GM23338 (cell line): ENCODE results near the gene CENPP.

Experiments used
- CREB1 ChIP-seq: fragments of 250-450 bp; sonication (Bioruptor Pico); IDR thresholded peaks from 2 replicates; pipeline ENCODE4 v1.5.0; 2020; ENCODE audit warnings: low read depth, mild to moderate bottlenecking, moderate library complexity
- CTCF ChIP-seq, 2 experiments: fragments of 200-600 bp in 1 of 2; sonication (generic) in 1 of 2; conservative IDR thresholded peaks; 2 replicates each; pipeline versions ENCODE4 v1.5.1 to v1.6.1; 2016 to 2017; ENCODE audit warnings: antibody characterized with exemption in 2 of 2, low read depth in 2 of 2, mild to moderate bottlenecking in 2 of 2, moderate library complexity in 1 of 2
- ETS1 ChIP-seq: IDR thresholded peaks from 2 replicates; pipeline ENCODE4 v1.6.1; 2016; ENCODE audit warnings: antibody characterized with exemption
- EZH2 ChIP-seq: fragments of 200-600 bp; sonication (generic); IDR thresholded peaks from one replicate; pipeline ENCODE4 v1.8.0; 2017; ENCODE audit warnings: antibody characterized with exemption, mild to moderate bottlenecking, low read depth; ENCODE audit not compliant: unreplicated experiment
- EZH2phosphoT487 ChIP-seq: fragments of 200-600 bp; sonication (generic); IDR thresholded peaks from one replicate; pipeline ENCODE4 v1.8.1; 2018; ENCODE audit warnings: antibody characterized with exemption; ENCODE audit not compliant: unreplicated experiment
- JUNB ChIP-seq: IDR thresholded peaks from one replicate; pipeline ENCODE4 v1.6.1; 2016; ENCODE audit warnings: antibody characterized with exemption; ENCODE audit not compliant: unreplicated experiment
- NANOG ChIP-seq: IDR thresholded peaks from 2 replicates; pipeline ENCODE4 v1.6.1; 2016; ENCODE audit warnings: antibody characterized with exemption, borderline replicate concordance
- POLR2AphosphoS5 ChIP-seq: IDR thresholded peaks from 2 replicates; pipeline ENCODE4 v1.6.1; 2016; ENCODE audit warnings: antibody characterized with exemption, low read depth
- REST ChIP-seq: IDR thresholded peaks from one replicate; pipeline ENCODE4 v1.6.1; 2018; ENCODE audit warnings: antibody characterized with exemption; ENCODE audit not compliant: unreplicated experiment
- STAT1 ChIP-seq: IDR thresholded peaks from one replicate; pipeline ENCODE4 v1.6.1; 2016; ENCODE audit warnings: antibody characterized with exemption; ENCODE audit not compliant: unreplicated experiment
- ZNF114 ChIP-seq: fragments of 250-450 bp; sonication (Bioruptor Pico); IDR thresholded peaks from 2 replicates; pipeline ENCODE4 v1.5.0; 2020; ENCODE audit warnings: mild to moderate bottlenecking, moderate library complexity
- ZNF331 ChIP-seq: fragments of 250-450 bp; sonication (Bioruptor Pico); IDR thresholded peaks from 2 replicates; pipeline ENCODE4 v1.5.0; 2020; ENCODE audit warnings: low read depth, mild to moderate bottlenecking, moderate library complexity

- TF ChIP-seq CTCF (conservative IDR thresholded peaks at IDR 0.05; ENCODE audit: low read depth in 2 of 2) (no peak), EZH2 (no peak), POLR2AphosphoS5 (no peak), CREB1 (CRISPR knock-in tag) (no peak), ZNF331 (CRISPR knock-in tag) (no peak), REST (no peak), JUNB (no peak), ZNF114 (CRISPR knock-in tag) (no peak), EZH2phosphoT487 (no peak), ETS1 (no peak), NANOG (no peak), STAT1 (no peak)
Observed at GRCh38 chr9:92627651-92628050, 301.9 kb downstream of the CENPP start.
